GM12878 (cell line): Measurements from ENCODE around the gene GPR52. TPM values are rescaled to one million over a fixed set of nuclear protein-coding genes. Genes with fewer than 3 reads are reported as not detected.

Source experiments
- ATAC-seq: fragments of 200-7000 bp; cut with Tn5 transposase; 3 replicates; pipeline ENCODE4 v1.9.1; 2020; ENCODE audit warnings: mild to moderate bottlenecking, moderate library complexity
- BruUV-seq: library from RNA; stranded (reverse); fragments of 400-500 nt; replicated peaks from 2 replicates; lab custom pipeline; 2021; lab: Mats Ljungman, UMichigan
- CTCF ChIA-PET: fragments of 300-600 bp; sonication (Branson Sonifier 250); formaldehyde crosslinking; extraction: SDS; loops from one replicate; lab custom pipeline; 2021; ENCODE audit warnings: inconsistent platforms; lab: Yijun Ruan, JAX
- POLR2A ChIA-PET: fragments of 350-600 bp; formaldehyde crosslinking; extraction: SDS; loops from one replicate; lab custom pipeline; 2021; ENCODE audit warnings: inconsistent platforms; lab: Charles Lee
- RAD21 ChIA-PET: fragments of 300-600 bp; sonication (Branson Sonifier 250); formaldehyde crosslinking; loops from one replicate; lab custom pipeline; 2023; ENCODE audit warnings: antibody characterized with exemption; ENCODE audit not compliant: unreplicated experiment; lab: Charles Lee
- SMC1A ChIA-PET: fragments of 300-600 bp; sonication (Branson Sonifier 250); formaldehyde crosslinking; loops from one replicate; lab custom pipeline; 2023; ENCODE audit not compliant: unreplicated experiment, uncharacterized antibody; lab: Charles Lee
- DNase-seq: peaks from one replicate; pipeline ENCODE4 v3.0.0-alpha.2; 2011; ENCODE audit warnings: low read depth, low spot score
- FAIRE-seq: peaks from 3 replicates; lab custom pipeline; 2011; peaks lifted over from hg19 to GRCh38; lab: Jason Lieb, UNC
- H2AFZ ChIP-seq: 2 replicates; pipeline ENCODE4 v1.6.0; 2011; ENCODE audit warnings: low read depth, low read length, control low read depth; ENCODE audit not compliant: control insufficient read depth
- H3K27ac ChIP-seq: 2 replicates; pipeline ENCODE4 v1.5.1; 2011; ENCODE audit warnings: control low read depth; ENCODE audit not compliant: control insufficient read depth, insufficient read depth
- H3K27me3 ChIP-seq, 2 experiments: replicated peaks in 1 of 2; 2 replicates each; pipeline versions ENCODE4 v1.6.0 to v1.6.1; 2011; ENCODE audit warnings: low read length in 1 of 2; ENCODE audit not compliant: control insufficient read depth in 2 of 2, insufficient read depth in 2 of 2
- H3K36me3 ChIP-seq, 2 experiments: 2 replicates each; pipeline ENCODE4 v1.5.1; 2011; ENCODE audit warnings: low read length in 1 of 2; ENCODE audit not compliant: control insufficient read depth in 2 of 2, insufficient read depth in 2 of 2
- H3K4me1 ChIP-seq: 2 replicates; pipeline ENCODE4 v1.6.1; 2011; ENCODE audit warnings: mild to moderate bottlenecking, low read length, moderate library complexity, mixed read lengths; ENCODE audit not compliant: control insufficient read depth, insufficient read depth
- H3K4me2 ChIP-seq: 2 replicates; pipeline ENCODE4 v1.6.0; 2011; ENCODE audit warnings: control low read depth; ENCODE audit not compliant: control insufficient read depth, insufficient read depth
- H3K4me3 ChIP-seq: fragments of 200-600 bp; sonication (generic); 2 replicates; pipeline ENCODE4 v1.5.1; 2016
- H3K79me2 ChIP-seq: 2 replicates; pipeline ENCODE4 v1.6.0; 2011; ENCODE audit warnings: low read length; ENCODE audit not compliant: control insufficient read depth, insufficient read depth
- H3K9ac ChIP-seq: 2 replicates; pipeline ENCODE4 v1.8.0; 2011; ENCODE audit warnings: low read length, control low read depth, mixed read lengths; ENCODE audit not compliant: control insufficient read depth, insufficient read depth
- H3K9me3 ChIP-seq: replicated peaks from 3 replicates; pipeline ENCODE4 v1.5.1; 2011; ENCODE audit warnings: mild to moderate bottlenecking, low read length; ENCODE audit not compliant: control insufficient read depth, insufficient read depth
- H4K20me1 ChIP-seq: 2 replicates; pipeline ENCODE4 v1.6.0; 2011; ENCODE audit not compliant: control insufficient read depth, insufficient read depth
- BCL11A ChIP-seq: IDR thresholded peaks from 2 replicates; pipeline ENCODE4 v1.6.1; 2011; ENCODE audit warnings: low read depth, low read length
- BCL3 ChIP-seq: IDR thresholded peaks from 2 replicates; pipeline ENCODE4 v1.6.1; 2011; ENCODE audit warnings: borderline replicate concordance, low read depth, mild to moderate bottlenecking, moderate library complexity, low read length; ENCODE audit not compliant: insufficient read depth, poor library complexity, severe bottlenecking
- JUNB ChIP-seq: IDR thresholded peaks from 2 replicates; pipeline ENCODE4 v1.6.1; 2016; ENCODE audit warnings: antibody characterized with exemption, mild to moderate bottlenecking
- LARP7 ChIP-seq: fragments of 450-650 bp; IDR thresholded peaks from 2 replicates; pipeline ENCODE4 v1.6.1; 2017; ENCODE audit warnings: mild to moderate bottlenecking
- ZNF207 ChIP-seq: fragments of 450-650 bp; IDR thresholded peaks from 2 replicates; pipeline ENCODE4 v1.6.1; 2014; ENCODE audit warnings: antibody characterized with exemption, mild to moderate bottlenecking, borderline replicate concordance
- ZNF24 ChIP-seq: fragments of 450-650 bp; IDR thresholded peaks from 2 replicates; pipeline ENCODE4 v1.6.1; 2017; ENCODE audit warnings: antibody characterized with exemption, mild to moderate bottlenecking
- ZNF622 ChIP-seq: fragments of 450-650 bp; IDR thresholded peaks from 2 replicates; pipeline ENCODE4 v1.6.1; 2017; ENCODE audit warnings: mild to moderate bottlenecking, inconsistent platforms
- in situ Hi-C: fragments of 300-500 bp; cut with MboI; formaldehyde crosslinking; loops from 9 replicates; pipeline ENCODE4 v1.14.3; 2018; ENCODE audit warnings: mixed read lengths
- intact Hi-C: fragments of 100-400 bp; cut with micrococcal nuclease; formaldehyde crosslinking; loops from one replicate; pipeline ENCODE4 v1.14.2; 2022; ENCODE audit not compliant: unreplicated experiment
- polyA plus RNA-seq, 11 experiments: library from polyadenylated mRNA; depleted of rRNA in 4 of 11; unstranded in 6 of 11; stranded (reverse) in 5 of 11; fragments of >200 nt; fragmentation: Nextera tagmentation in 4 of 11; fragmentation: Illumina TruSeq in 1 of 11; extraction: Ambion mirVana in 4 of 11; extraction: Trizol in 1 of 11; gene quantifications; 1 replicate in 1 of 11; 2 replicates in 10 of 11; pipeline versions ENCODE4 v1.2.1 to v1.2.3, GENCODE V29; 2011 to 2016; ENCODE audit warnings: inconsistent platforms in 2 of 11, missing spikeins in 2 of 11, low read depth in 1 of 11
- total RNA-seq, 4 experiments: library from RNA; depleted of rRNA in 3 of 4; stranded (reverse); fragments of >200 nt in 3 of 4; fragmentation: Illumina TruSeq in 1 of 4; extraction: Trizol in 1 of 4; gene quantifications; 2 replicates each; pipeline versions ENCODE4 v1.2.1 to v1.2.3, GENCODE V29; 2013 to 2021

GPR52 gene
- total and polyA plus RNA-seq, 10 of the 15 experiments (the other 5 are each of a cell fraction or from before 2014, with no cell fraction given): 0.20 to 16.4 (median 3.2) TPM; not detected in 4

GRCh38 chr1:174433451-174433850 is 14.3 kb upstream of the GPR52 start (continued):
- no peak for TF ChIP-seq LARP7

- no peaks in the 10 kb centered on the region for H3K79me2 ChIP-seq
- CTCF ChIA-PET: no interaction called here
- H2AFZ ChIP-seq: no peak overlapping the region
- H3K9ac ChIP-seq: no peak overlapping the region
- H3K27me3 ChIP-seq: no peaks in the 10 kb centered on the region
- H3K4me1 ChIP-seq: no peaks in the 10 kb centered on the region
- no peaks in the 10 kb centered on the region; the same call in 2 of the 3 replicates for H3K9me3 ChIP-seq
- POLR2A ChIA-PET: no interaction called here
- no peak overlapping the region for H3K27ac ChIP-seq
- ATAC-seq: no peak
- in situ Hi-C loops: no loop called here
- no peak for TF ChIP-seq BCL11A
- TF ChIP-seq ZNF207: no peak
- no peak for TF ChIP-seq ZNF24
- no peak for TF ChIP-seq ZNF622
- no peak for TF ChIP-seq BCL3
- TF ChIP-seq JUNB: no peak
- TF ChIP-seq, all 136 proteins: peak for 0
- FAIRE-seq (no peak), DNase-seq (no peak)
- no peak overlapping the region for H3K4me2 ChIP-seq
- intact Hi-C loops: no loop called here
- H3K36me3 ChIP-seq: peaks cover 0 to 4% of the 10 kb centered on the region in 2 experiments; a peak in 1 of 4 replicates
- no peak overlapping the region for H3K4me3 ChIP-seq
- ChIA-PET SMC1A (no interaction called here), RAD21 (no interaction called here)
- BruUV-seq: no TSS peak
- H4K20me1 ChIP-seq: no peaks in the 10 kb centered on the region
Measured at GRCh38 chr1:174445351-174445750, 2.4 kb upstream of the GPR52 start.
